HepG2 (cell line): Measurements from ENCODE around the gene CDK10. TPM values are rescaled to one million over a fixed set of nuclear protein-coding genes. Genes with fewer than 3 reads are reported as not detected.

ENCODE experiments used
- ARNT ChIP-seq: fragments of 450-650 bp; IDR thresholded peaks from 2 replicates; pipeline ENCODE4 v1.6.1; 2017
- CHCHD3 ChIP-seq: sonication (generic); formaldehyde crosslinking; IDR thresholded peaks from 2 replicates; pipeline ENCODE4 v1.8.0; 2022; ENCODE audit warnings: mild to moderate bottlenecking, missing genetic modification reagents, moderate library complexity
- SMAD3 ChIP-seq: sonication (generic); formaldehyde crosslinking; IDR thresholded peaks from 2 replicates; pipeline ENCODE4 v1.4.0; 2020; ENCODE audit warnings: missing genetic modification reagents
- TERF1 ChIP-seq: sonication (generic); formaldehyde crosslinking; IDR thresholded peaks from 2 replicates; pipeline ENCODE4 v1.8.0; 2022; ENCODE audit warnings: mild to moderate bottlenecking, missing genetic modification reagents, moderate library complexity
- ZBTB20 ChIP-seq: sonication (generic); formaldehyde crosslinking; IDR thresholded peaks from 2 replicates; pipeline ENCODE4 v1.8.1; 2023; ENCODE audit warnings: missing genetic modification reagents, low read depth, mild to moderate bottlenecking, borderline replicate concordance
- ZBTB42 ChIP-seq: sonication (generic); formaldehyde crosslinking; IDR thresholded peaks from 2 replicates; pipeline ENCODE4 v1.5.0; 2020; ENCODE audit warnings: mild to moderate bottlenecking, missing genetic modification reagents
- ZNF564 ChIP-seq: sonication (generic); formaldehyde crosslinking; IDR thresholded peaks from 2 replicates; pipeline ENCODE4 v1.8.1; 2023; ENCODE audit warnings: mild to moderate bottlenecking, missing genetic modification reagents
- polyA plus RNA-seq, 8 experiments: library from polyadenylated mRNA; depleted of rRNA in 3 of 8; stranded (reverse) in 7 of 8; unstranded in 1 of 8; fragments of >200 nt; fragmentation: Illumina TruSeq in 4 of 8; extraction: Trizol in 4 of 8; gene quantifications; 2 replicates each; pipeline versions ENCODE4 v1.2.1 to v1.2.3, GENCODE V29; 2011 to 2016; ENCODE audit warnings: low read depth in 4 of 8, missing spikeins in 1 of 8, mixed read lengths in 1 of 8; ENCODE audit not compliant: insufficient read depth in 1 of 8
- total RNA-seq, 5 experiments: library from RNA; depleted of rRNA; stranded (reverse); fragments of >200 nt; fragmentation: Illumina TruSeq; extraction: Trizol; gene quantifications; 2 replicates each; pipeline ENCODE4 v1.2.3, GENCODE V29; 2016; ENCODE audit warnings: low read depth in 1 of 5
- TF ChIP-seq, protein P1 (sequence below): sonication (generic); formaldehyde crosslinking; IDR thresholded peaks from 2 replicates; pipeline ENCODE4 v1.5.0; 2020; ENCODE audit warnings: mild to moderate bottlenecking, missing genetic modification reagents, borderline replicate concordance
- TF ChIP-seq, protein P2 (sequence below): sonication (generic); formaldehyde crosslinking; IDR thresholded peaks from 2 replicates; pipeline ENCODE4 v1.8.1; 2023; ENCODE audit warnings: missing genetic modification reagents, inconsistent platforms, borderline replicate concordance
- TF ChIP-seq, protein P3 (sequence below): sonication (generic); formaldehyde crosslinking; IDR thresholded peaks from 2 replicates; pipeline ENCODE4 v1.4.0; 2020; ENCODE audit warnings: missing genetic modification reagents, low read depth, mild to moderate bottlenecking, borderline replicate concordance
- TF ChIP-seq, protein P4 (sequence below): sonication (generic); formaldehyde crosslinking; IDR thresholded peaks from 2 replicates; pipeline ENCODE4 v1.4.0; 2020; ENCODE audit warnings: missing genetic modification reagents, borderline replicate concordance

Gene CDK10
- total and polyA plus RNA-seq, 2 of the 13 experiments (the other 11 are each of a cell fraction or from before 2014, with no cell fraction given): 2.5 to 3.9 TPM

DNA sequence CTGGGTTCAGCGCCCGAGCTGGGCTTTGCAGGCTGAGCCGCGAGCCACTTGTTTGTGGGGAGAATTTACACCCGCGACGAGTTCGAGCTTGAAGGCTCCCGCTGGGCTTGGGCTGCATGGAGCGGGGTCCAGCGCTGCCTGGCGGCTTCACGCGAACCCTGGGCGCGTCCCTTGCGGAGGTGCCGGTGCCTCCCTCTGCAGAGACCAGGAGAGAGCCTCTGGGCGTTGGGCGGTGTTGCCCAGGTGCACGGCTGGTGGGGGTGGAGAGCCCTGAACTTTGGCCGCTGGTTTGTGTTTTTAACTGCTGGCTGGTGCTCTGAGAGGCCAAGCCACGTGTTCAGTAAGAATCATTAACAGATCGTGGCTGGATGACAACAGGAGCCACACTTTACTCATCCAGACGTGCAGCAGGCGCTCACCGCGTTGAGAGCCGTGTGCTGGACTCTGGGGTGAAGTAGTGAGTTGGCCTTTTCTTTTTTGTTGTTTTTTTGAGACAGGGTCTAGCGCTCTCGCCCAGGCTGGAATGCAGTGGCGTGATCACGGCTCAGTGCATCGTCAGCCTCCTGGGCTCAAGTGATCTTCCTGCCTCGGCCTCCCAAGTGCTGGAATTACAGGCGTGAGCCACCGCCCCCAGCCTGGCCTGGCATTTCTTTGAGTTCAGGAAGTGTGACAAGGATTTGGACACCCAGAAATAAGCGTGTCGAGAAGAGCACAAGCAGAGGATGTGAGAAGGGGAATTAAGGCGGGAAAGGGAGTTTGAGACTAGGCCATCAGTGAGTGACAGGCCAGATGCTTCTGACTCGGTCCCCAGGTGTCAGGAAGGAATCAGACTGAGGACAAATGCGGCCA, 827 bp downstream of the CDK10 start (continued):
- TF ChIP-seq, protein P1, sequence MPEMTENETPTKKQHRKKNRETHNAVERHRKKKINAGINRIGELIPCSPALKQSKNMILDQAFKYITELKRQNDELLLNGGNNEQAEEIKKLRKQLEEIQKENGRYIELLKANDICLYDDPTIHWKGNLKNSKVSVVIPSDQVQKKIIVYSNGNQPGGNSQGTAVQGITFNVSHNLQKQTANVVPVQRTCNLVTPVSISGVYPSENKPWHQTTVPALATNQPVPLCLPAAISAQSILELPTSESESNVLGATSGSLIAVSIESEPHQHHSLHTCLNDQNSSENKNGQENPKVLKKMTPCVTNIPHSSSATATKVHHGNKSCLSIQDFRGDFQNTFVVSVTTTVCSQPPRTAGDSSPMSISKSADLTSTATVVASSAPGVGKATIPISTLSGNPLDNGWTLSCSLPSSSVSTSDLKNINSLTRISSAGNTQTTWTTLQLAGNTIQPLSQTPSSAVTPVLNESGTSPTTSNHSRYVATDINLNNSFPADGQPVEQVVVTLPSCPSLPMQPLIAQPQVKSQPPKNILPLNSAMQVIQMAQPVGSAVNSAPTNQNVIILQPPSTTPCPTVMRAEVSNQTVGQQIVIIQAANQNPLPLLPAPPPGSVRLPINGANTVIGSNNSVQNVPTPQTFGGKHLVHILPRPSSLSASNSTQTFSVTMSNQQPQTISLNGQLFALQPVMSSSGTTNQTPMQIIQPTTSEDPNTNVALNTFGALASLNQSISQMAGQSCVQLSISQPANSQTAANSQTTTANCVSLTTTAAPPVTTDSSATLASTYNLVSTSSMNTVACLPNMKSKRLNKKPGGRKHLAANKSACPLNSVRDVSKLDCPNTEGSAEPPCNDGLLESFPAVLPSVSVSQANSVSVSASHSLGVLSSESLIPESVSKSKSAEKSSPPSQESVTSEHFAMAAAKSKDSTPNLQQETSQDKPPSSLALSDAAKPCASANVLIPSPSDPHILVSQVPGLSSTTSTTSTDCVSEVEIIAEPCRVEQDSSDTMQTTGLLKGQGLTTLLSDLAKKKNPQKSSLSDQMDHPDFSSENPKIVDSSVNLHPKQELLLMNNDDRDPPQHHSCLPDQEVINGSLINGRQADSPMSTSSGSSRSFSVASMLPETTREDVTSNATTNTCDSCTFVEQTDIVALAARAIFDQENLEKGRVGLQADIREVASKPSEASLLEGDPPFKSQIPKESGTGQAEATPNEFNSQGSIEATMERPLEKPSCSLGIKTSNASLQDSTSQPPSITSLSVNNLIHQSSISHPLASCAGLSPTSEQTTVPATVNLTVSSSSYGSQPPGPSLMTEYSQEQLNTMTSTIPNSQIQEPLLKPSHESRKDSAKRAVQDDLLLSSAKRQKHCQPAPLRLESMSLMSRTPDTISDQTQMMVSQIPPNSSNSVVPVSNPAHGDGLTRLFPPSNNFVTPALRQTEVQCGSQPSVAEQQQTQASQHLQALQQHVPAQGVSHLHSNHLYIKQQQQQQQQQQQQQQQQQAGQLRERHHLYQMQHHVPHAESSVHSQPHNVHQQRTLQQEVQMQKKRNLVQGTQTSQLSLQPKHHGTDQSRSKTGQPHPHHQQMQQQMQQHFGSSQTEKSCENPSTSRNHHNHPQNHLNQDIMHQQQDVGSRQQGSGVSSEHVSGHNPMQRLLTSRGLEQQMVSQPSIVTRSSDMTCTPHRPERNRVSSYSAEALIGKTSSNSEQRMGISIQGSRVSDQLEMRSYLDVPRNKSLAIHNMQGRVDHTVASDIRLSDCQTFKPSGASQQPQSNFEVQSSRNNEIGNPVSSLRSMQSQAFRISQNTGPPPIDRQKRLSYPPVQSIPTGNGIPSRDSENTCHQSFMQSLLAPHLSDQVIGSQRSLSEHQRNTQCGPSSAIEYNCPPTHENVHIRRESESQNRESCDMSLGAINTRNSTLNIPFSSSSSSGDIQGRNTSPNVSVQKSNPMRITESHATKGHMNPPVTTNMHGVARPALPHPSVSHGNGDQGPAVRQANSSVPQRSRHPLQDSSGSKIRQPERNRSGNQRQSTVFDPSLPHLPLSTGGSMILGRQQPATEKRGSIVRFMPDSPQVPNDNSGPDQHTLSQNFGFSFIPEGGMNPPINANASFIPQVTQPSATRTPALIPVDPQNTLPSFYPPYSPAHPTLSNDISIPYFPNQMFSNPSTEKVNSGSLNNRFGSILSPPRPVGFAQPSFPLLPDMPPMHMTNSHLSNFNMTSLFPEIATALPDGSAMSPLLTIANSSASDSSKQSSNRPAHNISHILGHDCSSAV: peak; percentile 98; the same call in 1 of the 2 replicates
- TF ChIP-seq TERF1 (CRISPR knock-in tag): no peak
- TF ChIP-seq ZBTB20 (CRISPR knock-in tag): peak; percentile 98; the same call in 1 of the 2 replicates
- TF ChIP-seq, protein P2, sequence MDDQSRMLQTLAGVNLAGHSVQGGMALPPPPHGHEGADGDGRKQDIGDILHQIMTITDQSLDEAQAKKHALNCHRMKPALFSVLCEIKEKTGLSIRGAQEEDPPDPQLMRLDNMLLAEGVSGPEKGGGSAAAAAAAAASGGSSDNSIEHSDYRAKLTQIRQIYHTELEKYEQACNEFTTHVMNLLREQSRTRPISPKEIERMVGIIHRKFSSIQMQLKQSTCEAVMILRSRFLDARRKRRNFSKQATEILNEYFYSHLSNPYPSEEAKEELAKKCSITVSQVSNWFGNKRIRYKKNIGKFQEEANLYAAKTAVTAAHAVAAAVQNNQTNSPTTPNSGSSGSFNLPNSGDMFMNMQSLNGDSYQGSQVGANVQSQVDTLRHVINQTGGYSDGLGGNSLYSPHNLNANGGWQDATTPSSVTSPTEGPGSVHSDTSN (CRISPR knock-in tag): peak; percentile 84
- TF ChIP-seq SMAD3 (CRISPR knock-in tag): peak; percentile 96
- peak; percentile 96 for TF ChIP-seq ZNF564
- TF ChIP-seq, protein P3, sequence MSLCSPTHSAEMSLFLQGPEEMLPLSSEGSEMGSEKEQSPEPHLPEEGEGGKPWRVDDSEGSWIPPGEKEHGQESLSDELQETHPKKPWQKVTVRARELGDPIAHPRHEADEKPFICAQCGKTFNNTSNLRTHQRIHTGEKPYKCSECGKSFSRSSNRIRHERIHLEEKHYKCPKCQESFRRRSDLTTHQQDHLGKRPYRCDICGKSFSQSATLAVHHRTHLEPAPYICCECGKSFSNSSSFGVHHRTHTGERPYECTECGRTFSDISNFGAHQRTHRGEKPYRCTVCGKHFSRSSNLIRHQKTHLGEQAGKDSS (CRISPR knock-in tag): peak; percentile 99
- 0 out of 2 replicates have a peak, but pooled peaks have one; percentile 17 for TF ChIP-seq CHCHD3 (CRISPR knock-in tag)
- TF ChIP-seq, protein P4, sequence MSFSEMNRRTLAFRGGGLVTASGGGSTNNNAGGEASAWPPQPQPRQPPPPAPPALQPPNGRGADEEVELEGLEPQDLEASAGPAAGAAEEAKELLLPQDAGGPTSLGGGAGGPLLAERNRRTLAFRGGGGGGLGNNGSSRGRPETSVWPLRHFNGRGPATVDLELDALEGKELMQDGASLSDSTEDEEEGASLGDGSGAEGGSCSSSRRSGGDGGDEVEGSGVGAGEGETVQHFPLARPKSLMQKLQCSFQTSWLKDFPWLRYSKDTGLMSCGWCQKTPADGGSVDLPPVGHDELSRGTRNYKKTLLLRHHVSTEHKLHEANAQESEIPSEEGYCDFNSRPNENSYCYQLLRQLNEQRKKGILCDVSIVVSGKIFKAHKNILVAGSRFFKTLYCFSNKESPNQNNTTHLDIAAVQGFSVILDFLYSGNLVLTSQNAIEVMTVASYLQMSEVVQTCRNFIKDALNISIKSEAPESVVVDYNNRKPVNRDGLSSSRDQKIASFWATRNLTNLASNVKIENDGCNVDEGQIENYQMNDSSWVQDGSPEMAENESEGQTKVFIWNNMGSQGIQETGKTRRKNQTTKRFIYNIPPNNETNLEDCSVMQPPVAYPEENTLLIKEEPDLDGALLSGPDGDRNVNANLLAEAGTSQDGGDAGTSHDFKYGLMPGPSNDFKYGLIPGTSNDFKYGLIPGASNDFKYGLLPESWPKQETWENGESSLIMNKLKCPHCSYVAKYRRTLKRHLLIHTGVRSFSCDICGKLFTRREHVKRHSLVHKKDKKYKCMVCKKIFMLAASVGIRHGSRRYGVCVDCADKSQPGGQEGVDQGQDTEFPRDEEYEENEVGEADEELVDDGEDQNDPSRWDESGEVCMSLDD: peak; percentile 85
- peak; percentile 55; the same call in 1 of the 2 replicates for TF ChIP-seq ZBTB42 (CRISPR knock-in tag)
- no peak for TF ChIP-seq ARNT
